Osteocyte (in vitro differentiated cells): ENCODE results near the gene MEF2D. TPM values are rescaled to one million over a fixed set of nuclear protein-coding genes. Genes with fewer than 3 reads are reported as not detected.

Experiments
- DNase-seq: peaks from one replicate; pipeline ENCODE4 v3.0.0; 2021; ENCODE audit warnings: mixed read lengths; ENCODE audit not compliant: unreplicated experiment; ENCODE audit errors: extremely low spot score
- H3K27ac Mint-ChIP-seq: one replicate; pipeline ENCODE4 v1.8.0; 2021; ENCODE audit warnings: mild to moderate bottlenecking, mixed read lengths; ENCODE audit not compliant: unreplicated experiment
- H3K27me3 Mint-ChIP-seq: one replicate; pipeline ENCODE4 v1.8.0; 2021; ENCODE audit warnings: mixed read lengths; ENCODE audit not compliant: unreplicated experiment
- H3K36me3 Mint-ChIP-seq: one replicate; pipeline ENCODE4 v1.8.0; 2021; ENCODE audit warnings: mixed read lengths; ENCODE audit not compliant: unreplicated experiment
- H3K4me1 Mint-ChIP-seq: one replicate; pipeline ENCODE4 v1.8.0; 2021; ENCODE audit warnings: mixed read lengths; ENCODE audit not compliant: unreplicated experiment
- H3K4me3 Mint-ChIP-seq: one replicate; pipeline ENCODE4 v1.8.0; 2021; ENCODE audit warnings: mild to moderate bottlenecking, moderate library complexity, mixed read lengths; ENCODE audit not compliant: unreplicated experiment
- H3K9me3 Mint-ChIP-seq: one replicate; pipeline ENCODE4 v1.8.0; 2021; ENCODE audit warnings: mixed read lengths; ENCODE audit not compliant: unreplicated experiment
- CTCF ChIP-seq: fragments of 200-600 bp; sonication (generic); IDR thresholded peaks from 2 replicates; pipeline ENCODE4 v1.5.0; 2021; ENCODE audit warnings: antibody characterized with exemption, mild to moderate bottlenecking, moderate library complexity
- total RNA-seq: library from RNA; stranded (reverse); gene quantifications from 2 replicates; pipeline ENCODE4 v1.2.1, GENCODE V29; 2021

MEF2D gene
- total RNA-seq, 1 donor from 2014 or later = 45.8 TPM

GRCh38 chr1:156461781-156462647 is 38.6 kb downstream of the MEF2D start:
- no peaks in the 10 kb centered on the region for H3K9me3 Mint-ChIP-seq
- H3K27ac Mint-ChIP-seq = no peak overlapping the region

GRCh38 chr1:156461109-156461508 is 39.5 kb downstream of the MEF2D start:
- H3K4me3 Mint-ChIP-seq = no peak overlapping the region
- H3K9me3 Mint-ChIP-seq = no peaks in the 10 kb centered on the region
- H3K4me1 Mint-ChIP-seq = peaks cover 39% of the 10 kb centered on the region
- no peak overlapping the region for H3K27ac Mint-ChIP-seq
- no peak for TF ChIP-seq CTCF
- H3K36me3 Mint-ChIP-seq = peaks cover 8% of the 10 kb centered on the region
- no peak for DNase-seq
- H3K27me3 Mint-ChIP-seq = no peaks in the 10 kb centered on the region

More at GRCh38 chr1:156461781-156462647, 38.6 kb downstream of the MEF2D start:
- DNase-seq = no peak
- Mint-ChIP-seq H3K36me3 (peaks cover 11% of the 10 kb centered on the region), H3K4me3 (no peak overlapping the region), H3K27me3 (no peaks in the 10 kb centered on the region), H3K4me1 (peaks cover 42% of the 10 kb centered on the region)
- no peak for TF ChIP-seq CTCF

- no peak for TF ChIP-seq CTCF
- Mint-ChIP-seq H3K4me3 (no peak overlapping the region), H3K27ac (no peak overlapping the region), H3K9me3 (no peaks in the 10 kb centered on the region), H3K4me1 (peaks cover 34% of the 10 kb centered on the region), H3K27me3 (no peaks in the 10 kb centered on the region), H3K36me3 (peaks cover 6% of the 10 kb centered on the region)
- DNase-seq = no peak
These were observed 40.0 kb downstream of the MEF2D start for GRCh38 chr1:156460525-156460924.

GRCh38 chr1:156458181-156458503 is 42.4 kb downstream of the MEF2D start:
- no peak for TF ChIP-seq CTCF
- H3K27me3 Mint-ChIP-seq = peaks cover 5% of the 10 kb centered on the region
- H3K9me3 Mint-ChIP-seq = no peaks in the 10 kb centered on the region
- peak overlapping the region; percentile 98 for H3K27ac Mint-ChIP-seq
- peaks cover 2% of the 10 kb centered on the region for H3K36me3 Mint-ChIP-seq
- no peak for DNase-seq
- H3K4me3 Mint-ChIP-seq = no peak overlapping the region
- H3K4me1 Mint-ChIP-seq = peaks cover 13% of the 10 kb centered on the region

GRCh38 chr1:156456625-156457465 is 43.7 kb downstream of the MEF2D start:
- Mint-ChIP-seq H3K9me3 (no peaks in the 10 kb centered on the region), H3K36me3 (peaks cover 2% of the 10 kb centered on the region), H3K27me3 (peaks cover 11% of the 10 kb centered on the region), H3K4me1 (peaks cover 13% of the 10 kb centered on the region), H3K27ac (peak overlapping the region; percentile 98), H3K4me3 (peak overlapping the region; percentile 87)
- peak; percentile 98 for DNase-seq
- no peak for TF ChIP-seq CTCF
